ENCODE measurements around the gene CCDC12. TPM values are rescaled to one million over a fixed set of nuclear protein-coding genes. Genes with fewer than 3 reads are reported as not detected.

CCDC12 gene
- polyA plus RNA-seq, 10 donors = 23.5 to 48.5 (median 36.6) TPM

DNA sequence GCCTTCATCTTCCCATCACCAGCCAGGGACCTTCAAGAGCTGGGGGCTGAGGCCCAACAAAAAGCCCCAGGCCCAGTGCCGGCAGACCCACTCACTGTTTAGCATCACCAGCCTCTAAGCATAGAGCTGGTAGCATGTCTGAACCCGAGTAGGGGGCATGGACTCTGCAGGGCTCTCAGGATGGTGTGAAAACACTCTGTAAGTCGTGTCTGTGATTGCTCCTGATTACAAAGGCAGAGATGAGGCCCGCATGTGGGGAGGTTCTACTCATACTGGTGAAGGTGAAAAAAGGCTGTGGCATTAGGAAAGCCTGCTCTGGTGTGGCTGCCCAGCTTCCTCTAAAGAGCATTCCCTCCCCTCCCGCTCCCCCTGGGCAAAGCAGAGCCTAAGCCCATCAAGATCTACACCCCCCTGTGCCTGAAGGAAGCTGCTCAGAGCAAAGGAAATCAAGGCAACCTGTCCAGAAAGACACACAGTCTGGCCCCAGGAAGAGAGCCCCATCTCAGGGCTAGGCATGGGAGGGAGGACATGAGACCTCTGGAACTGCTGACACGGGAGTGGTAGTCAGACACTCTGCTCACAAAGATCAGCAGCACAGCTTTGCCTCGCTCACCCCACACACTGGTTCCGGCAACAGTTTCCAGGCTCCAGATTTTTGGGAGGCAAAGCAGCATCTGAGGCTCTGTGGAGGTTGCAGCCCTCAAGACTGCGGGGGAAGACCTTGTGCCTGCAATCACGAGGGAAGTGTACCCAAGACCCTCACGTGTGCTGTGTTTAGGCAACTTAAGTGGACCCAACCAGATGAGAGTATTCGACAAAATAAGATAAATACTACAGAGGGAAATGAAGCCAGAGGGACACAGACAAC lies 36.7 kb downstream of the CCDC12 start:
- DNase-seq = no peak

DNA sequence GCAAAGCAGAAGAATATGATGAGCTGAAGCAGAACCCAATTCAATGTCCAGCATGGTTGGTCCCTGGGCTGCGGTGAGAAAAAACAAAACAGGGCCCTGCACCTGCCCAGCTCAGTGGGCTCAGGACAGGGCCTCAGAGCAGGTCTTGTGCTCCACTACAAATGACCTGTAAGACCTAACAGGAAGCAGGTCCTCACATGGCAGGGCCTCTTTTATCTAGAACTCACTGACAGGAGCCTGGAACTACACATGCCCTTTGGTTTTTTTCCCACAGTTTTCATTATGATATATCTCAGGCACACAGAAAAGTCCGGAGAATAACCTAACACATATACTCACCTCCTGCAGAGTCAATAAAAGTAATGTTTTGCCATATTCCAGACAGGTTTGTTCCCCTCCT lies 38.4 kb downstream of the CCDC12 start:
- DNase-seq = no peak

DNA sequence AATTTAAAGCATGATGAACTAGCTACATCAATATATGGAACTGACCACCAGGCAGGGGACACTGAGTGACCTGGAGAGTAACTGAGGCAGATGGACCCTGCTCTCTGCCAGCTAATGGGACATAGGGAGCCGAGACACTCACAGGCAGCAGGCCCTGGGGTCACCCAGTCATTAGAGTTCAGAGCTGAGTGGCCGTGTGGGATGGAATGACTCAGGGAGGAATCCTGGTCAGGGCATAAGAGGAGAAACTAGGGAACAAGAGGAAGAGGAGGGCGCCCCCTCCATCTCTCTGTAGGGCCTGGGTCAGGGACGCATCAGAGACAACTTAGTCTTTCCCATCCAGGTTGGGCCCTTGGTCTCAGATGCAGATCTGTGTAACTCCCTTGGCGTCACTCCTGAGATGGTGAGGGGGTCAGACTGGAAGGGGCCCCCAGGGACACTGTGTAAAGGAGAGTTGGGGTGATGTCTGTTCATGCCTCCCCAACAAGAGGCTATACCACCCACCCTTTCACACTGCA lies 39.8 kb downstream of the CCDC12 start:
- no peak for DNase-seq

DNA sequence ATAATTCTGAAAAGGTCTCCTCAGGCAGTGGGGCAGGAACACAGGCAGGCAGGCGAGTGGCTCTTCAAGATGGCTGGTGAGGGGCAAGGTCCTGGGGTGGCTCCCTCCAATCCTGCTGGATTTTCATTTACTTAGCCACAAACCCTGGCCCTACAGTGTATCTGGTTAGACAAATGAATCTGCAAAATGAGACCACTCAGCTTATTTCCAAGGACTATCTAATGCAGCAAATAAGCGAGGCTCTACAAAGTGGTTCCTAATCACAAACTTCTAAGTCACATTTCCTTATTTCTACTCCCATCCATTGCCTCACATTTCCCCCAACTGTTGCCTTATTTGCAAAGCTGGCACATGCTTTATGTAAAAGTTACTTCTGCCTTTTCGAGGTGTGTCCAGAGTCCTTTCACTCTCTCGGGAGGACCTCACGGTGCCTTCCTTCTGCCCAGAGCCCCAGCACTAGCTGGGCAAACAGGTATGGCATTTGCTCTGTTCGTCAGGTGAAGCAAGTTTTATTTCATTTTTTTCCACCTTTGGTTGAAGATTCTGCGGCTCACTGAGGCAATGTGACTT lies 40.5 kb downstream of the CCDC12 start:
- DNase-seq = no peak

DNA sequence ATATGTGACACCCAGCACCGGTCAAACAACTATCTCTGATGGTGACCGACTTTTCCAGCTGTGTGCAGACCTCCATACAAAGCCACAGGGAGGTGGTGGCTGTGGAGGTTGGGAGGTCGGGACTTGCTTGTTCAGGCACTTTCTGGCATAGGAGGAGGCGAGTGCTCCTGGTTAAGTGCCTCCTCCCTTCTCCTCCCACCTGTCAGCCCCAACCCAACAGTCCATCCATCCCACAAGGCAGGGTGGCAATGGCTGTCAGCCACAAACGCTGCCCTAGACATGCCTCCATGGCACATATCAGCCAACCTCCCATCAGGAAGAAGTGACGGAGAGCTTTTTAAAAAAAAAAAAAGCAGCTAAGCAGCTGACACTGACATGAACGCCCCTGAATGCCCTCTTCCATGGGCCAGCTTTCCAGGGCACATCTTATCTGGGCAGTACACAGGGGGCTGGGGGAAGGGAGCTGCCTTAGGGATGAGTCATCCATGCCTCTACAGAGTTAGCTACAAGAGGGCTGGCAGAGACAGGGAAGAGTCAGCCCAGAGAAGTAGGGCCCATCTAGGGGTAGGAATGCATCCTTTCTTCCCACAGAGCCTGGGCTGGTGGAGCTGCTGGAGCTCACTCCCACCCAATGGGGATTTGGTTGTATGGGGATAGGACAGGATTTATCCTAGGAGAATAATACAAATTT lies 41.2 kb downstream of the CCDC12 start:
- DNase-seq = peak; percentile 72 to 92 (median 78)

DNA sequence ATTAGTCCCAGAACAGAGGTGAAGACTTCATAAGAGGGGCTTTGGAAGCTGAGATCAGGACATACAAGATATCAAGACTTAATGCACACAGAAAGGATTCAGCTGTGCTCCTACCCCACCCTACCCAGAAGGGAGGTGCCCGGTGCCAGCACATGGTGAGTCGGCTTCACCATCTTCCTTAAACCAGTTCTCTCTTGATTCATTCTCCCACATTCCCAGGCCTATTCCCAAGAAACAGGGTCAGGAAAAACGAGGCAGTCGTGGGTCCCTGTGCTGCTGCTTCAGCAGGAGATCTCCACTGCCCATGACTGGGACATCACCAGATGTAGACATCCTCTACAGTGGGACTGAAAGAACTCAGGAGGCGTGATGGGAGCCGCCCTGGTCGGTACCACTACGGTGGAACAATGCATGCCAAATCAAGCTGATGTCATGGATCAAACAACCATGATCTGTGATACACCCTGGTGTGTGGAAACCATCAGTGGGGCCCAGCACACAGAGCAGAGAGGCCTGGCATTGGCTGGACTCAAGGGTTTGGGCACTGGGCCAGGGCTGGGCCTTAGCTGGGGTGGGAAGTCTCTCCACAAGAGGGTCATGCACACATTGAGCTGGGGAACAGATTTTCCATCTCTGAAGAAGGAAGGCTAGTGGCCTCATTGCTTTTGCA lies 41.9 kb downstream of the CCDC12 start:
- peak in 1 of 3 donors; percentile 45 for DNase-seq

DNA sequence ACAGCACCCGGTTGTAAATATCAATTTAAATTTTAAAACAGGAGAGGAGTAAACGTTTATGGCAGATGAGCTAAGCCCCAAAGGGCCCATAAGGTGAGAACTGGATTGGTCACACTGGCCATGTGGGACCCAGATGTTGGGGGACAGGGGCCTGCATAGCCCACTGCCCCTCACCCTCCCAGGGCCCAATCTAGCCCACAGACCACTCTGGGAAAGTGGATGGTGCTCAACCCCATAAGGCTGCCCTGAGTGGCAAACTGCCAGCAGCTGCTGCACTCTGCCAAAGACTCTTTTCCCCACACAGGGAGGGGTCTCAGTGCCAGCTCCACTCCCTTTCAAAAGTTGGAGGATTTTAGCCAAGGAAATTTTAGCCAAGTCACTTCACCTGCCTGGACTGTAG lies 42.5 kb downstream of the CCDC12 start:
- DNase-seq = no peak

DNA sequence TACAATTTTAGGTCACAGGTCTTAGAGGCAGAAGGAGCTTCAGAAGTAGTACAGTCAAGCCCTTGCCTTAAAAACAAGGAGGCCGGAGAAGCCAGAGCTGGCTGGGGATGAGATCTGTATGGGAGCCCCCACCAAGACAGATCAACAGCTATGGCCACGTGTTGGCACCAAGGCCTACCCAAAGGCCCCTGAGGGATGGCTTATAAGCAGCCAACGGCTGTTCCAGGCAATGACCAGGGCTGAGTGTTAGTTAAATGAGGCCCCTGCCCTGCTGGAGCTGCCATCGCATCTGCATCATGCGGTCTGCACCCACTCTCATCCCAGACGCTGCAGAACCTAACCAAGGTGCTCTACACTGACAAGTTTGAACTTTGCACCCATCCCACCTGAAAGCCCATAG lies 43.3 kb downstream of the CCDC12 start:
- no peak for DNase-seq

DNA sequence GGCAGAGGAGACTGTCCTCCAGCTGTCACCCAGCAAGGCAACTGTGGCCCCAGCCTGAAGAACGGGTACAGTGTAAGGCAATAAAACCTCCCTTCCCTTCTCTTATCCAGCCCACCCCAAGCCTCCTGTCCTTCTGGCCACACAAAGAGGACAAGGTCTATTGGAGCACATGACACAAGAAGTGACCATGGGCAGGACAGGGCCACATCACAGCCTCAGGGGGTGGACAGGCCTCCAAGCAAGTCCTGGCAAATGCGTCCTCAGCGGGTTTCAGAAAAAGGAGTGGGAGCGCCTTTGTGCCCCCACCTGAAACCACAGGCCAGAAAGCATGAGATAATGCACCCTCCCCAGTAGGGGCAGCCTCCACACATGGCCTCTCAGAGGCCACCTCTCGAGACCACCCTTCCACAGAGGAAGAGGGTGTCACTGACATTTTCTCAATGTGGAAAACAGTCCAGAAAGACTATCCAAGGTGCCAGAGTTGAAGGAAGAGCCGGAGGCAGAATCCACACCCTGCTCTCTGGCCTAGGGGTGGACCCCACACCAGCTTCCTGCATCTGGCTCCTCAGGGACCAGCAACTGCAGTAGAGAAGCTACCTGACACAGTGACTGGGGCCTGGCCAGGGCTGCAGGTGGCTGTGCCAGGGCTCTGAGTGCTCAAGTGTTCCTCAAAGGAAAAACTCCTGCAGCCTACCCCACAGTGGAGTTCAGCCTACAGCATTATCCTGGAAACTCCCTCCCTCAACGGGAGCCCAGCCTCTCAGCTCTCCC lies 43.9 kb downstream of the CCDC12 start:
- DNase-seq = no peak

DNA sequence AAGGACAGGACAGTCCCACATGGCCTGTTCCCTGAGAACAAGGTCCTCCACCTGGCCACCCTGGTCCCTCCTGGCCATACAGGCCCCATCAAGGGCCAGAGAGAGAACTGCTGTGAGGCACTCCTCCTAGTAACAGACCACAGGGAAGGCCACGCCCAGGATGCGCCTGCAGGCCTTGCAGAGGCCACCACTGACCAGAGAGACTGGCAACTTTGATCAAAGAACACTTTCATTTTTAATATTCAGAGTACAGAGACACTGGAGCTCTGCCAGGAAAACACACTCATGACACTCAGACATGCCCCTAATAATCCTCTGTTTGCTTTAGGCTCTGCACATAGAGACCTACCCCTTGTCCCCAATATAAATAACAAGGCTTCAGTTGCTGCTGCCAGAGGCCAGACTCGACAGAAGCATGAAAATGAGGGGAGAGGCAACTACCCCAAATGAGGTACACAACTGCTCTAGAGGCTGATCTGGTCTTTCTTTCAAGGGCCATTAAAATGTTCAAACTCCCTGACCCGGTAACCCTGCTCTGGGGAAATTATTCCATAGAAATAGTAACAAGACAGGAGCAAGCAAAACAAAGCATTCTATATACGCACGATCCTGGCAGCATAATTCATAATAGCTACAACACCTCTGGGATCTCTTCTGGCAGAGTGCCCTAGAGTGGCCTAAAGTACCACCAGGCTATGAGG lies 44.8 kb downstream of the CCDC12 start:
- DNase-seq = peak in 1 of 3 donors; percentile 55

DNA sequence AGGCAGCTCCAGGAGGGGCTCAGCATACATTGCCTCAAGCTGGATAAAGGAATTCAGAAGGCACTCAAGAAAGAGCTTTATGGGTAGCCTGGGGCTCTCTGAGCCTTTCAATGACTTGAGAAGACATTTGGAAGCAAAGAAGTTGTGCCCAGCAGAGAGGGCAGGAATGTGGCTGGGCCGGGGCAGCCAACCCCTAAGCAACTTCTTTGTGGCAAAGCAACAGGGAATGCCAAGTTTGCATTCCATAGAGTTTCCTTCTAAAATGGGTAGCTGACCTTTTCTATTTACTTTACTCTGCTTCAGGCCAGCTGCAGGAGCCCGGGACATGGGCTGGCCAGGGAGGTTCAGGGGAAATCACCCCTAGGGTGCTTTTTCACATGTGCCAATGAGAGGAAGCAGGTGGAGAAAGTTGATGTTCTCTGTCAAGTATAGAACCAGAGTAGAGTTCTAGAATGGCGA lies 45.6 kb downstream of the CCDC12 start:
- no peak for DNase-seq

DNA sequence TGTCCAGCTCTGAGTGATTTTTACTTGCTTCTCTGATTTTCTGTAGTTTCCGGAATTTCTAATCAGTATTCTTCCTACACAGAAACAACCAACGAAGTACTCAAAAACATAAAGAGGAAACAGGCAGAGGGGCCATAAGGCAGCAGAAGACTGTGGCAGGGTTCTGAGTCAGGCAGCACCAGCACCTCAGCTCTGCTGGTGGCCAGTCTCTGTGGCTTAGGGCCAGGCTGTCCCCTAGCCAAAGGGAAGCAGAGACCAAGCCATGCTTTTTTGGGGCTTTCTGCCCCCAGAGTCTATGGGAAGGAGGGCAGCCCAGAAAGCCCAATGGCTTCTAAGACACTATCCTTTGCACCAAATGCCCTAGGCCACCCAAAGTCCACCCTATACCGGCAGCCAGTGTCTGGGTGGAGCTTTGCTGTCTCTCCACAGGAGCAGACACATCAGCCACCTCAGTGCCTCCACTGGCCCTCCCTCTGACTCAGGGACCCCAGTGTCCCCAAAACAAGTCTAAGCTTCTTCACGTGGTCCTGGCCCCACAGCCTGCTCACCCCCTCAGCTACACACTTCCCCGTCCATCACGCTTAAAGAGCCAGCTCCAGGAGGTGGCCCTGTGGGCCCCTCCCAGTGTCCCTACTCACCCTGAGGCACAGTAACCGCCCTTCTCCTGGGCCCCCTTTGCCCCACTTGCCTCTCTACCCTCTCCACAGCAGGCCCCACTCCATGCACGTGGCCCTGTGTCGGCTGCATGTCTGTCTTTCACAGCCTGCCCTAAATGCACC lies 46.2 kb downstream of the CCDC12 start:
- DNase-seq = no peak

DNA sequence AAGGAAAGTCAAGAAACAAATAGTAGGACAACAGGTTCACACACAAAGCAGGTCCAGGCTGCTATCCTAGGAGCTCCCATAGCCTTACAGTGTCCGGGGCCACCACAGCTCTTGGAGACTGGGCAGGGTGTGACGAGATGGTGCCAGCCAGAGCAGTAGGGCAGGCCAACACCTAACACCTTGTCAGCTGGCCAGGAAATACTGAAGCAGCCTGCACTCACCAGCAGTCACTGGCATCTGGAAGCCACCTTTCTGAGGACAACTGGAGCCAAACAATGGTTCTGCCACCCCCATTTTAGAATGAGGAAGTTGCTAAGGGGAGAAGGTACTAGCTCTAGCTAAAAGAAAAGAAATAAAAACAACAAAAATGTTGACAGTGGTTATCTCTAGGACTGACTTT lies 47.2 kb downstream of the CCDC12 start:
- no peak for DNase-seq

DNA sequence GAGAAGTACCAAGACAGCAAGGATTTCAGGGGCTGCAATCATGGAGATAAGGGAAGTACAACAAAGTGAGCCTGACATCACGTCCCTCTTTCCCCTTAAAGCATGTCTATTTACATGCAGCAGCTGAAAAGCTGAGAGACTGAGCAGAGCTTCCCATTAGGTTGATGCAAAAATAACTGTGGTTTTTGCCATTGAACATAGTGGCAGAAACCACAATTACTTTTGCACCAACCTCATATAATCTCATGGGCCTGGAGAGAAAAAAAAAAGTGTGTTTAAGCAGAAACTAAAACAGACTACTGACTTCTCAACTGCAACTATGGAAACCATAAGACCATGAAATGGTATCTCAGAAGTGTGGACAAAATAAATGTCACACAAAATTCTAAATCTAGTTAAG lies 48.3 kb downstream of the CCDC12 start:
- no peak for DNase-seq

DNA sequence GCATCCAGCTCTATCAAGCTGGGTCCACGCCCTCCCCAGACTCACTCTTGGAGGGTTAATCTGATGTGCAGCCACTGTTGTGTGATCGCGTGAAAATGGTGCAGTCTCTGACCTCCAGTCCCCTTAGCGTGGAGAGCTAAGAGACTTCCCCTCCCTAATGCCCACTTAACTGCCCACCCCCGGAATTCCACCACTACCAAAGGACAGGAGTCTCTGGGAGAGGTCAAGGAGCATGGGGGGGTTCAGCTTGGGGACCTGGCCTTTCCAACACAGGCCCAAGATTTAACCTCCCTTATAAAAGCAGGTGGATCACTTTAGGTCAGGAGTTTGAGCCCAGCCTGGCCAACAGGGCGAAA lies 48.8 kb downstream of the CCDC12 start:
- DNase-seq = no peak

DNA sequence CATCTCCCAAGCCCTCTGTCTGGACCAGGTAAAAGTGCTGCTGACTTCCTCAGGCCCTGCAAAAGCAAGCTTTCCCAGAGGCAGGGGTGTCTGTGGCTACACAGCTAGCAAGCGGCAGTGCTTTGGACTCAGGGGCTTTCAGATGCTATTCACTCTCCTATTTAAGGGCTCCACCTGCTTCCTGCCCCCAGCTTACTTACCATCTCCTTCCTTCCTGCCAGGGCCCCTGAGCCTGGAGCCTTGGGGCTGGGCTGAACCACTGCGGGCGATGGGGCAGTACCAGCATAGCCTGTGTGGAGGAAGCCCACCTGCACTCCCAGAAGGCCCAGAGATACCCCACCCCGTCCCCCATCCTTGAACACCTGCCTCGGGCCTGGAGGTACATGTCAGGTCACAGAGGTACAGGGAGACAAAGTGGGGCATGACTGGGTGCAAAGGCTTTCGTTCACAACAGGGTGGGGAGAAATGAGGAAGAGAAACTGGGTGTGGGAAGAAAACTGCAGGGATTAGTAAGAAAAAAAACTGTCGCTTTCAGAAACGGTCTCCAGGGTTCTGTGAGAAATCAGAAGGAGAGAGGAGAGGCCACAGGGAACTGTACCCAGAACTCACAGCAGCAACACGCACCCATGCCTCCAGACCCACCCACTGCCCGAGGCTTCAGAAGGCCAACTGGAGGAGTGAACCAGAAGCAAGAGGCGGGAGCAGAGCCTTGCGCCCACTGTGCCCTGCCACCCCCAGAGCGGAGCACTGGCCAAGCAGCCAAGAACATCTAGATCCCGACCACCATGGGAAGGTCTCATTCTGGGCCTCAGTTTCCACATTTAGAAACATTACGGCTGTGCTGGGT lies 49.5 kb downstream of the CCDC12 start:
- DNase-seq = no peak

DNA sequence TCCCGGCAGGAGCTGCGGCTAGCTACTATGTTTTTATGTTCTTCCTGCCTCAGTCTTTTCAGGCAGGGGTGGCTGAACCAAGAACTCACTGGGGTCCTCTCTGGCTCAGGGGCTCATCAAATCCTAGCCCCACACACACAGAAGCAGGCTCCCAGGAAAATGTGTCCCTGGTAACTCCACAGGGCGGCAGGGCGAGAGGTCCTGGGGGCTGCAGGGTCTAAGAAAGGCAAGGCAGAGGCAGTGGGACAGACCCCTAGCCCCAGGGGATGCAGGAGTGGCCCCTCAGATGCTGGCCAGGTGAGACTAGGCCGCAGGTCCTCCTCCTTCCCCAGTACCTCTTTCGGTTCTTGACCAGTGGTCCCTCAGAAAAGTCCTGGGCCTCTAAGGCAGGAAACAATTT lies 50.1 kb downstream of the CCDC12 start:
- no peak for DNase-seq

DNA sequence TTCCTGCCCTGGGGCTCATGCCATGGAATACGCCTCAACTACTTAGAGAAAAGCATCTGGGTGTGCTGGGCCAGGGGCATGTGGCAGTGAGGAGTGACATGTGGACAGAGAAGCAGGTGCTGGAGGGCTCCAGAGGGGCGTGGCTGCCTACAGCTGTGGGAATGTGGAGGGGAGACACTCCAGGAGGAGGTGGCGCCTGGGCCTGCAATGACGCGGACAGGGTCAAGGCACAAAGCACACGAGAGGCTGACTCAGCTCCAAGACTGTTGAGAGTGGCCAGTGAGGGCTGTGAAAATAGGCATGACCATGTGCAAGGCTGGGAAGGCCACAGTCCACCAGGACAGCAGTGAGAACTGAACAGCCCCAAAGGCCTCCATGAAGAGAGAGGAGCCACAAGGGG lies 50.5 kb downstream of the CCDC12 start:
- DNase-seq = peak; percentile 58 to 73 (median 67)

DNA sequence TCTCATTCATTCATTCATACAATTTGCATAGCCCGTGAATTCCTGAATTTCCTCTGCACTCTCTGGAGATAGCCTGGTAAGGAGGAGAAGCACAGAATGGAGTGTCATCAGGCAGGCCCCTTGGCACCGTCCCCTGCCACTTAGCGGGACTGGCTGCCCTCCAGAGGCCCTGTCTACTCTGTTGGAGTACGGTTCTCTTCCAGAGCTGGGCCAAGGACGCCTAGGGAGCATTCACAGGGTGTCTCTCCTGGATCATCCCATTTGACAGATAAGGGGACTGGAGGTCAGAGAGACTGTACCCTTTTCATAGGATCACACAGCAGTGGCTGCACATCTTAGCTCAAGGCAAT lies 51.0 kb downstream of the CCDC12 start:
- DNase-seq = no peak

Measured in muscle of back (tissue), 11 donors.